Tibial artery (tissue), 4 donors: ENCODE measurements around the gene WT1.

Experiments used
- DNase-seq, 2 donors: peaks; one replicate each; pipeline ENCODE4 v3.0.0-alpha.2; 2019
- H3K27ac ChIP-seq, 2 donors: fragments of 200-600 bp; sonication (generic) in 1 of 2; 1 replicate in 1 of 2; 2 replicates in 1 of 2; pipeline ENCODE4 v1.5.1; 2018 to 2019; ENCODE audit warnings: mild to moderate bottlenecking in 1 of 2
- H3K27me3 ChIP-seq, 2 donors: fragments of 200-600 bp; sonication (generic) in 1 of 2; one replicate each; pipeline versions ENCODE4 v1.5.1 to v1.6.0; 2016 to 2019
- H3K36me3 ChIP-seq, 3 donors: fragments of 200-600 bp; sonication (generic) in 2 of 3; one replicate each; pipeline ENCODE4 v1.5.1; 2016 to 2019; ENCODE audit warnings: mild to moderate bottlenecking in 2 of 3
- H3K4me1 ChIP-seq, 4 donors: fragments of 200-600 bp; sonication (generic) in 2 of 4; 1 replicate in 3 of 4; 2 replicates in 1 of 4; pipeline ENCODE4 v1.5.1; 2016 to 2019
- H3K4me3 ChIP-seq, 2 donors: fragments of 200-600 bp; sonication (generic) in 1 of 2; 1 replicate in 1 of 2; 2 replicates in 1 of 2; pipeline ENCODE4 v1.5.1; 2018 to 2019; ENCODE audit warnings: mild to moderate bottlenecking in 2 of 2
- H3K9me3 ChIP-seq, 3 donors: fragments of 200-600 bp; sonication (generic) in 1 of 3; one replicate each; pipeline ENCODE4 v1.5.1; 2016 to 2019
- CTCF ChIP-seq, 2 experiments: fragments of 200-600 bp in 1 of 2; fragments of 450-650 bp in 1 of 2; IDR thresholded peaks; one replicate each; pipeline ENCODE4 v1.5.1; 2017 to 2019; ENCODE audit warnings: antibody characterized with exemption in 2 of 2, mild to moderate bottlenecking in 1 of 2, moderate library complexity in 1 of 2
- intact Hi-C: fragments of 100-400 bp; cut with DNase I; formaldehyde crosslinking; loops from one replicate; pipeline ENCODE4 v1.15.0; 2023; ENCODE audit warnings: low total_unique reads

WT1 gene

GRCh38 chr11:32385998-32386397 lies 49.3 kb downstream of the WT1 start:
- intact Hi-C loops = no loop called here
- Histone ChIP-seq H3K4me3 (no peak overlapping the region), H3K9me3 (no peaks in the 10 kb centered on the region), H3K36me3 (no peaks in the 10 kb centered on the region), H3K4me1 (no peaks in the 10 kb centered on the region), H3K27me3 (peaks cover 0 to 16% of the 10 kb centered on the region in 2 donors), H3K27ac (no peak overlapping the region)
- DNase-seq = no peak
- TF ChIP-seq CTCF (IDR thresholded peaks at IDR 0.05) = no peak

- Histone ChIP-seq H3K9me3 (no peaks in the 10 kb centered on the region), H3K27ac (no peak overlapping the region), H3K27me3 (peaks cover 0 to 18% of the 10 kb centered on the region in 2 donors), H3K36me3 (no peaks in the 10 kb centered on the region), H3K4me3 (no peak overlapping the region), H3K4me1 (no peaks in the 10 kb centered on the region)
- DNase-seq = no peak
- TF ChIP-seq CTCF (IDR thresholded peaks at IDR 0.05) = no peak
- intact Hi-C loops = no loop called here
These were observed 52.8 kb downstream of the WT1 start for GRCh38 chr11:32382339-32383049.

- no peaks in the 10 kb centered on the region for H3K4me1 ChIP-seq
- H3K27ac ChIP-seq = no peak overlapping the region
- intact Hi-C loops = no loop called here
- H3K4me3 ChIP-seq = no peak overlapping the region
- DNase-seq = no peak
- no peak for TF ChIP-seq CTCF (IDR thresholded peaks at IDR 0.05)
- H3K9me3 ChIP-seq = no peaks in the 10 kb centered on the region
- no peaks in the 10 kb centered on the region for H3K36me3 ChIP-seq
- H3K27me3 ChIP-seq = peaks cover 0 to 18% of the 10 kb centered on the region in 2 donors
These were observed 54.2 kb downstream of the WT1 start for GRCh38 chr11:32381179-32381578.

- TF ChIP-seq CTCF (IDR thresholded peaks at IDR 0.05) = no peak
- intact Hi-C loops = no loop called here
- no peak for DNase-seq
- H3K9me3 ChIP-seq = no peaks in the 10 kb centered on the region
- H3K27me3 ChIP-seq = peaks cover 0 to 15% of the 10 kb centered on the region in 2 donors
- no peaks in the 10 kb centered on the region for H3K4me1 ChIP-seq
- no peak overlapping the region for H3K27ac ChIP-seq
- no peak overlapping the region for H3K4me3 ChIP-seq
- no peaks in the 10 kb centered on the region for H3K36me3 ChIP-seq
These were observed 55.6 kb downstream of the WT1 start for GRCh38 chr11:32379719-32380118.

GRCh38 chr11:32375826-32376225 lies 59.5 kb downstream of the WT1 start:
- no peak for TF ChIP-seq CTCF (IDR thresholded peaks at IDR 0.05)
- Histone ChIP-seq H3K9me3 (no peaks in the 10 kb centered on the region), H3K27me3 (peaks cover 0 to 7% of the 10 kb centered on the region in 2 donors), H3K4me3 (no peak overlapping the region), H3K36me3 (no peaks in the 10 kb centered on the region), H3K4me1 (no peaks in the 10 kb centered on the region), H3K27ac (no peak overlapping the region)
- intact Hi-C loops = no loop called here
- no peak for DNase-seq
